H1 (cell line): Measurements from ENCODE around the gene GATAD2B. TPM values are rescaled to one million over a fixed set of nuclear protein-coding genes. Genes with fewer than 3 reads are reported as not detected.
"Not testable (repeated sequence)": the region's sequence is repeated elsewhere in the genome, so short reads cannot be mapped to it uniquely, and the experiment has no call there.

Experiments used
- CTCF ChIA-PET: fragments of 300-600 bp; sonication (Branson Sonifier 250); formaldehyde crosslinking; loops from one replicate; lab custom pipeline; 2021; ENCODE audit not compliant: partially characterized antibody; lab: Charles Lee
- POLR2A ChIA-PET: fragments of 300-600 bp; sonication (Branson Sonifier 250); formaldehyde crosslinking; loops from one replicate; lab custom pipeline; 2021; ENCODE audit warnings: inconsistent platforms; ENCODE audit not compliant: partially characterized antibody; lab: Charles Lee
- DNase-seq, 2 experiments: peaks; one replicate each; pipeline versions ENCODE4 v3.0.0 to v3.0.0-alpha.2; 2010 to 2022; ENCODE audit warnings: low spot score in 2 of 2, low read depth in 1 of 2, mixed read lengths in 1 of 2
- FAIRE-seq: peaks from 2 replicates; lab custom pipeline; 2011; peaks lifted over from hg19 to GRCh38; lab: Jason Lieb, UNC
- H2AFZ ChIP-seq: 2 replicates; pipeline ENCODE4 v1.8.1; 2012; ENCODE audit warnings: low read length, inconsistent platforms
- H2AK5ac ChIP-seq: 2 replicates; pipeline ENCODE4 v1.6.1; 2013; ENCODE audit warnings: low read depth, low read length
- H2BK120ac ChIP-seq: replicated peaks from 2 replicates; pipeline ENCODE3; 2013; ENCODE audit warnings: low read depth, low read length, inconsistent platforms
- H2BK12ac ChIP-seq: 2 replicates; pipeline ENCODE4 v1.6.1; 2013; ENCODE audit warnings: low read depth, low read length
- H2BK15ac ChIP-seq: 2 replicates; pipeline ENCODE4 v1.6.1; 2013; ENCODE audit warnings: low read length
- H2BK20ac ChIP-seq: 2 replicates; pipeline ENCODE4 v1.6.1; 2013; ENCODE audit warnings: low read length
- H2BK5ac ChIP-seq: 2 replicates; pipeline ENCODE4 v1.6.1; 2013; ENCODE audit warnings: low read depth, low read length
- H3K14ac ChIP-seq: 2 replicates; pipeline ENCODE4 v1.6.1; 2013; ENCODE audit warnings: inconsistent platforms; ENCODE audit not compliant: insufficient read length
- H3K18ac ChIP-seq: 2 replicates; pipeline ENCODE4 v1.6.1; 2013; ENCODE audit warnings: low read length; ENCODE audit errors: extremely low read depth
- H3K23ac ChIP-seq: 2 replicates; pipeline ENCODE4 v1.6.1; 2013; ENCODE audit warnings: inconsistent platforms; ENCODE audit not compliant: insufficient read length
- H3K23me2 ChIP-seq: 2 replicates; pipeline ENCODE4 v1.6.1; 2013; ENCODE audit warnings: low read depth, low read length
- H3K27ac ChIP-seq: 2 replicates; pipeline ENCODE4 v1.6.1; 2011; ENCODE audit warnings: low read depth, low read length, inconsistent platforms
- H3K27me3 ChIP-seq, 4 experiments: replicated peaks in 1 of 4; 1 replicate in 1 of 4; 2 replicates in 3 of 4; pipeline versions ENCODE4 v1.6.1 to v1.8.1; 2011 to 2013; ENCODE audit warnings: low read length in 3 of 4, mild to moderate bottlenecking in 3 of 4, inconsistent platforms in 2 of 4, mixed read lengths in 2 of 4, moderate library complexity in 1 of 4; ENCODE audit not compliant: control insufficient read depth in 3 of 4, insufficient read depth in 3 of 4; ENCODE audit errors: extremely low read depth in 1 of 4
- H3K36me3 ChIP-seq, 4 experiments: 2 replicates each; pipeline versions ENCODE4 v1.6.1 to v1.8.1; 2011 to 2013; ENCODE audit warnings: mild to moderate bottlenecking in 4 of 4, low read length in 3 of 4, moderate library complexity in 2 of 4, control low read depth in 1 of 4, inconsistent platforms in 1 of 4; ENCODE audit not compliant: insufficient read depth in 4 of 4, control insufficient read depth in 2 of 4
- H3K4ac ChIP-seq: replicated peaks from 2 replicates; pipeline ENCODE3; 2013; ENCODE audit warnings: low read length, low read depth, mixed read lengths, inconsistent platforms; ENCODE audit not compliant: insufficient read length
- H3K4me1 ChIP-seq, 4 experiments: replicated peaks in 1 of 4; 1 replicate in 1 of 4; 2 replicates in 3 of 4; pipeline versions ENCODE4 v1.6.1 to v1.8.1; 2011 to 2013; ENCODE audit warnings: low read length in 3 of 4, inconsistent platforms in 2 of 4, mixed read lengths in 1 of 4; ENCODE audit not compliant: insufficient read depth in 4 of 4, control insufficient read depth in 3 of 4
- H3K4me2 ChIP-seq, 2 experiments: 2 replicates each; pipeline versions ENCODE4 v1.6.1 to v1.8.1; 2011 to 2013; ENCODE audit warnings: low read depth in 2 of 2, low read length in 2 of 2, control low read depth in 1 of 2, inconsistent platforms in 1 of 2, mild to moderate bottlenecking in 1 of 2; ENCODE audit not compliant: insufficient read depth in 1 of 2
- H3K4me3 ChIP-seq, 4 experiments: fragments of 200-600, 300-600 bp in 1 of 4; sonication (generic), shearing (Covaris generic), sonication (Bioruptor Twin) in 1 of 4; 2 replicates each; pipeline versions ENCODE4 v1.5.1 to v1.8.1; 2011 to 2016; ENCODE audit warnings: low read length in 4 of 4, low read depth in 3 of 4, control low read depth in 2 of 4, inconsistent platforms in 2 of 4, mild to moderate bottlenecking in 2 of 4, mixed read lengths in 1 of 4, moderate library complexity in 1 of 4; ENCODE audit not compliant: insufficient read depth in 2 of 4; ENCODE audit errors: extremely low read depth in 1 of 4
- H3K56ac ChIP-seq: replicated peaks from 2 replicates; pipeline ENCODE3; 2013; ENCODE audit warnings: low read depth, mild to moderate bottlenecking, mixed read lengths, low read length, inconsistent platforms; ENCODE audit not compliant: insufficient read length
- H3K79me1 ChIP-seq: 2 replicates; pipeline ENCODE4 v1.6.1; 2013; ENCODE audit warnings: low read depth, low read length, control low read depth
- H3K79me2 ChIP-seq, 2 experiments: 2 replicates each; pipeline versions ENCODE4 v1.6.1 to v1.8.1; 2012 to 2013; ENCODE audit warnings: low read length in 2 of 2, mild to moderate bottlenecking in 2 of 2, inconsistent platforms in 1 of 2; ENCODE audit not compliant: insufficient read depth in 2 of 2, control insufficient read depth in 1 of 2
- H3K9ac ChIP-seq, 4 experiments: replicated peaks in 1 of 4; 1 replicate in 1 of 4; 2 replicates in 3 of 4; pipeline versions ENCODE4 v1.6.1 to v1.8.1; 2011 to 2013; ENCODE audit warnings: low read depth in 3 of 4, low read length in 3 of 4, control low read depth in 2 of 4, mild to moderate bottlenecking in 2 of 4, moderate library complexity in 2 of 4, inconsistent platforms in 1 of 4; ENCODE audit errors: extremely low read depth in 1 of 4
- H3K9me3 ChIP-seq, 2 experiments: 2 replicates each; pipeline versions ENCODE4 v1.6.1 to v1.8.1; 2012 to 2013; ENCODE audit warnings: mild to moderate bottlenecking in 2 of 2, moderate library complexity in 2 of 2, control low read depth in 1 of 2, inconsistent platforms in 1 of 2, low read depth in 1 of 2, low read length in 1 of 2, mixed read lengths in 1 of 2; ENCODE audit not compliant: insufficient read depth in 2 of 2
- H4K20me1 ChIP-seq, 2 experiments: replicated peaks in 1 of 2; 2 replicates each; pipeline versions ENCODE3 to v1.8.1; 2011 to 2013; ENCODE audit warnings: inconsistent platforms in 2 of 2, low read length in 2 of 2, mild to moderate bottlenecking in 1 of 2; ENCODE audit not compliant: insufficient read depth in 2 of 2, control insufficient read depth in 1 of 2
- H4K5ac ChIP-seq: 2 replicates; pipeline ENCODE4 v1.6.1; 2013; ENCODE audit warnings: low read length, low read depth, mixed read lengths, inconsistent platforms; ENCODE audit not compliant: insufficient read length
- H4K8ac ChIP-seq: 2 replicates; pipeline ENCODE4 v1.8.0; 2013; ENCODE audit warnings: mild to moderate bottlenecking, moderate library complexity, low read length, inconsistent platforms; ENCODE audit not compliant: insufficient read depth; ENCODE audit errors: extremely low read depth
- H4K91ac ChIP-seq: replicated peaks from 2 replicates; pipeline ENCODE3; 2013; ENCODE audit warnings: low read length, mixed read lengths, inconsistent platforms; ENCODE audit not compliant: insufficient read length
- EGR1 ChIP-seq: IDR thresholded peaks from 2 replicates; pipeline ENCODE4 v1.6.1; 2011; ENCODE audit warnings: low read depth, low read length, borderline replicate concordance
- SUZ12 ChIP-seq: fragments of 200-600 bp; sonication (generic); IDR thresholded peaks from 2 replicates; pipeline ENCODE4 v1.6.1; 2012; ENCODE audit warnings: mild to moderate bottlenecking, inconsistent platforms, low read length, moderate library complexity, mixed read lengths
- TAF1 ChIP-seq: IDR thresholded peaks from 2 replicates; pipeline ENCODE4 v1.6.1; 2011; ENCODE audit warnings: mild to moderate bottlenecking, low read depth, low read length
- TBP ChIP-seq: IDR thresholded peaks from 2 replicates; pipeline ENCODE4 v1.6.1; 2011; ENCODE audit warnings: low read depth, low read length, improper control_type of control experiment
- WGBS, 2 experiments: shearing (Covaris generic) in 1 of 2; methylation state at CpG; one replicate each; pipeline versions ENCODE4 v1.1.6 to v1.1.7; 2013 to 2015; ENCODE audit warnings: low lambda C conversion rate in 2 of 2, mixed read lengths in 2 of 2, inconsistent platforms in 1 of 2, low coverage in 1 of 2, missing lambda C conversion rate in 1 of 2; ENCODE audit not compliant: insufficient replicate concordance in 2 of 2, insufficient coverage in 1 of 2, insufficient read length in 1 of 2; ENCODE audit errors: extremely low coverage in 1 of 2, missing lambda C conversion rate in 1 of 2; 5-methylcytosine and 5-hydroxymethylcytosine counted together
- polyA plus RNA-seq, 7 experiments: library from polyadenylated mRNA; depleted of rRNA in 3 of 7; stranded (reverse) in 5 of 7; unstranded in 2 of 7; fragments of >200 nt in 5 of 7; fragments of 200-250 nt in 2 of 7; gene quantifications; 1 replicate in 5 of 7; 2 replicates in 1 of 7; 4 replicates in 1 of 7; pipeline versions ENCODE4 v1.2.1 to v1.2.3, GENCODE V29; 2011 to 2013; ENCODE audit warnings: missing spikeins in 2 of 7, mixed read lengths in 2 of 7
- total RNA-seq: library from RNA; stranded (reverse); fragmentation: NEBNext Ultra II Directional; extraction: Animal tissue kit (Norgen Biotek cat#: 25700); gene quantifications from 2 replicates; pipeline ENCODE4 v1.2.1, GENCODE V29; 2021
- TF ChIP-seq, protein P1 (sequence below): IDR thresholded peaks from 2 replicates; pipeline ENCODE4 v1.6.1; 2012; ENCODE audit warnings: inconsistent platforms

GATAD2B gene
- total and polyA plus RNA-seq, 2 of the 8 experiments (the other 6 are each of a cell fraction or from before 2014, with no cell fraction given), result 8.4 to 39.1 TPM

- TF ChIP-seq TAF1 (peak; percentile 76), SUZ12 (no peak), TBP (peak; percentile 48; the same call in 1 of the 2 replicates), EGR1 (peak; percentile 30; the same call in 1 of the 2 replicates)
- TF ChIP-seq, protein P1, sequence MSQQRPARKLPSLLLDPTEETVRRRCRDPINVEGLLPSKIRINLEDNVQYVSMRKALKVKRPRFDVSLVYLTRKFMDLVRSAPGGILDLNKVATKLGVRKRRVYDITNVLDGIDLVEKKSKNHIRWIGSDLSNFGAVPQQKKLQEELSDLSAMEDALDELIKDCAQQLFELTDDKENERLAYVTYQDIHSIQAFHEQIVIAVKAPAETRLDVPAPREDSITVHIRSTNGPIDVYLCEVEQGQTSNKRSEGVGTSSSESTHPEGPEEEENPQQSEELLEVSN, result 0 out of 2 replicates have a peak, but pooled peaks have one; percentile 25
- TF ChIP-seq, all 59 proteins: peak for 17
These were observed 139.3 kb downstream of the GATAD2B start (continued) for GRCh38 chr1:153783233-153784190.

DNA sequence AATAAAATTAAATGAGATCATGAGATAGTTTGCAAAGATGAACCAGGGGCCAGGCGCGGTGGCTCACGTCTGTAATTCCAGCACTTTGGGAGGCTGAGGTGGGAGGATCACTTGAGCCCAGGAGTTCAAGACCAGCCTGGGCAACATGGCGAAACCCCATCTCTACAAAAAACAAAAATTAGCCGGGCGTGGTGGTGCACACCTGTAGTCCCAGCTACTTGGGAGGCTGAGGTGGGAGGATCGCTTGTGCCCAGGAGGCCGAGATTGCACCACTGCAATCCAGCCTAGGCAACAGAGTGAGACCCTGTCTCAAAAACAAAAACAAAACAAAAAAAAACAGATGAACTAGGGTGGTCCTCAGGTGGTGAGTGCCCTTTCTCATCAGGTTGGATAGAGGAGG is 140.1 kb downstream of the GATAD2B start:
- not testable (repeated sequence) for H2BK120ac ChIP-seq, H3K23me2 ChIP-seq, H3K27me3 ChIP-seq, DNase-seq, H3K4me1 ChIP-seq, H3K79me2 ChIP-seq, H2BK20ac ChIP-seq, H3K4ac ChIP-seq, H4K5ac ChIP-seq, H2AFZ ChIP-seq, H3K14ac ChIP-seq, H3K23ac ChIP-seq, H3K9me3 ChIP-seq, FAIRE-seq, H3K36me3 ChIP-seq, H3K79me1 ChIP-seq, H3K56ac ChIP-seq, H3K27ac ChIP-seq, H4K8ac ChIP-seq, H2BK12ac ChIP-seq, H4K20me1 ChIP-seq
- WGBS, 2 experiments, result 99% methylated on average over 6 of the region's 8 CpGs; no CpG with 5 or more reads in 1 of the 2 experiments
- POLR2A ChIA-PET, result interaction anchor here (0.7 to 3.9 kb wide), 8 partner anchors 8 to 208 kb away, joined by 3 to 14 read pairs (median 7); partner anchors contain the start of genes ILF2 and RPS27
- peak overlapping the region; percentile 73 for H4K91ac ChIP-seq
- H3K18ac ChIP-seq, result 0 out of 2 replicates have a peak overlapping the region, but pooled peaks have one; percentile 7
- H3K4me2 ChIP-seq, result peak overlapping the region; percentile 73 to 78; a peak in 2 of 4 replicates
- CTCF ChIA-PET, result interaction anchor here (0.7 to 1.5 kb wide), 3 partner anchors 9 to 164 kb away, joined by 3 read pairs; partner anchors contain the start of gene DENND4B
- H2BK5ac ChIP-seq, result 0 out of 2 replicates have a peak overlapping the region, but pooled peaks have one; percentile 77
- peak overlapping the region in 1 of 4 experiments; percentile 63; a peak in 2 of 7 replicates for H3K9ac ChIP-seq
- H2BK15ac ChIP-seq, result 0 out of 2 replicates have a peak overlapping the region, but pooled peaks have one; percentile 46
- peak overlapping the region in 1 of 4 experiments; percentile 70; a peak in 5 of 8 replicates for H3K4me3 ChIP-seq
- H2AK5ac ChIP-seq, result 0 out of 2 replicates have a peak overlapping the region, but pooled peaks have one; percentile 82
